Uterus (tissue), 4 donors: ENCODE data around the gene PDCD2L. TPM values are rescaled to one million over a fixed set of nuclear protein-coding genes. Genes with fewer than 3 reads are reported as not detected.
A peak's percentile ranks its signal among the peaks of the same experiment; 100 is the strongest.

Experiments
- DNase-seq, 2 donors: peaks; one replicate each; pipeline ENCODE4 v3.0.0-alpha.2; 2019 to 2020
- H3K27ac ChIP-seq, 2 donors: fragments of 200-600 bp; sonication (generic); 1 replicate in 1 of 2; 2 replicates in 1 of 2; pipeline ENCODE4 v1.5.1; 2016 to 2018
- H3K27me3 ChIP-seq, 2 donors: fragments of 200-600 bp; sonication (generic); one replicate each; pipeline ENCODE4 v1.5.1; 2018 to 2019; ENCODE audit warnings: control low read depth in 1 of 2
- H3K36me3 ChIP-seq, 2 donors: fragments of 200-600 bp; sonication (generic); one replicate each; pipeline ENCODE4 v1.5.1; 2019; ENCODE audit warnings: control low read depth in 1 of 2
- H3K4me1 ChIP-seq, 2 donors: fragments of 200-600 bp; sonication (generic); one replicate each; pipeline ENCODE4 v1.5.1; 2018 to 2019; ENCODE audit warnings: control low read depth in 1 of 2
- H3K4me3 ChIP-seq, 2 donors: fragments of 200-600 bp; sonication (generic); 1 replicate in 1 of 2; 2 replicates in 1 of 2; pipeline ENCODE4 v1.5.1; 2018 to 2019; ENCODE audit warnings: mild to moderate bottlenecking in 1 of 2
- H3K9me3 ChIP-seq, 2 donors: fragments of 200-600 bp; sonication (generic); one replicate each; pipeline ENCODE4 v1.5.1; 2019; ENCODE audit warnings: control low read depth in 1 of 2
- CTCF ChIP-seq, 4 experiments: fragments of 200-600 bp in 2 of 4; fragments of 450-650 bp in 2 of 4; sonication (generic) in 2 of 4; IDR thresholded peaks; one replicate each; pipeline ENCODE4 v1.5.1; 2016 to 2019; ENCODE audit warnings: antibody characterized with exemption in 4 of 4, mild to moderate bottlenecking in 2 of 4, moderate library complexity in 1 of 4
- POLR2A ChIP-seq, 2 donors: fragments of 450-650 bp; IDR thresholded peaks; one replicate each; pipeline ENCODE4 v1.6.1; 2016; ENCODE audit warnings: antibody characterized with exemption in 2 of 2, mild to moderate bottlenecking in 1 of 2, moderate library complexity in 1 of 2
- intact Hi-C: fragments of 100-400 bp; cut with DNase I; formaldehyde crosslinking; loops from one replicate; pipeline ENCODE4 v1.15.1; 2023; ENCODE audit warnings: low total_unique reads
- total RNA-seq, 4 donors: library from RNA; depleted of rRNA in 3 of 4; stranded (reverse); fragments of >200 nt in 3 of 4; gene quantifications; one replicate each; pipeline versions ENCODE4 v1.1.0 to v1.2.4, GENCODE V29; 2014 to 2023
- donor health status: DM: yes; HTN: yes; CAD: no.

Gene PDCD2L
- 10 to 100 TPM; 11.1 to 24.8 (median 17.3) TPM for total RNA-seq

- H3K9me3 ChIP-seq = no peaks in the 10 kb centered on the region
- no peaks in the 10 kb centered on the region for H3K4me1 ChIP-seq
- DNase-seq = peak; percentile 90 to 92
- no peak for TF ChIP-seq CTCF (IDR thresholded peaks at IDR 0.05)
- peak in 1 of 2 donors; percentile 64 for TF ChIP-seq POLR2A (IDR thresholded peaks at IDR 0.05)
- no peaks in the 10 kb centered on the region for H3K36me3 ChIP-seq
- H3K27me3 ChIP-seq = no peaks in the 10 kb centered on the region
- H3K4me3 ChIP-seq = peak within 1 kb of the TSS; percentile 61 to 85
- peak within 1 kb of the TSS; percentile 39 to 67 for H3K27ac ChIP-seq
- intact Hi-C loops = no loop called here
Measured at GRCh38 chr19:34404109-34404909, at the start of gene PDCD2L. Gene PDCD2L, plus strand, starts transcription at chr19:34404399. Its CDS starts 32 bp downstream, at chr19:34404431.

- no peak for DNase-seq
- TF ChIP-seq POLR2A (IDR thresholded peaks at IDR 0.05) (no peak), CTCF (IDR thresholded peaks at IDR 0.05) (no peak)
- intact Hi-C loops = no loop called here
Measured at GRCh38 chr19:34355201-34355600, 49.0 kb upstream of the PDCD2L start.

GRCh38 chr19:34356875-34357274 lies 47.3 kb upstream of the PDCD2L start:
- Histone ChIP-seq H3K9me3 (no peaks in the 10 kb centered on the region), H3K4me3 (no peak overlapping the region), H3K36me3 (no peaks in the 10 kb centered on the region), H3K27ac (no peak overlapping the region), H3K4me1 (no peaks in the 10 kb centered on the region), H3K27me3 (no peaks in the 10 kb centered on the region)
- TF ChIP-seq POLR2A (IDR thresholded peaks at IDR 0.05) (no peak), CTCF (IDR thresholded peaks at IDR 0.05) (no peak)
- intact Hi-C loops = no loop called here
- DNase-seq = no peak

More at GRCh38 chr19:34355201-34355600, 49.0 kb upstream of the PDCD2L start:
- Histone ChIP-seq H3K9me3 (no peaks in the 10 kb centered on the region), H3K36me3 (no peaks in the 10 kb centered on the region), H3K27ac (no peak overlapping the region), H3K4me3 (no peak overlapping the region), H3K27me3 (no peaks in the 10 kb centered on the region), H3K4me1 (no peaks in the 10 kb centered on the region)

GRCh38 chr19:34357431-34357830 lies 46.8 kb upstream of the PDCD2L start:
- Histone ChIP-seq H3K36me3 (no peaks in the 10 kb centered on the region), H3K4me1 (no peaks in the 10 kb centered on the region), H3K4me3 (no peak overlapping the region), H3K27me3 (no peaks in the 10 kb centered on the region), H3K9me3 (no peaks in the 10 kb centered on the region), H3K27ac (no peak overlapping the region)
- TF ChIP-seq CTCF (IDR thresholded peaks at IDR 0.05) = no peak
- no peak for TF ChIP-seq POLR2A (IDR thresholded peaks at IDR 0.05)
- intact Hi-C loops = no loop called here
- no peak for DNase-seq

GRCh38 chr19:34359140-34359953 lies 44.9 kb upstream of the PDCD2L start:
- Histone ChIP-seq H3K27ac (peak overlapping the region; percentile 67 to 84), H3K9me3 (no peaks in the 10 kb centered on the region), H3K4me1 (no peaks in the 10 kb centered on the region), H3K27me3 (no peaks in the 10 kb centered on the region), H3K4me3 (peak overlapping the region; percentile 34 to 41), H3K36me3 (no peaks in the 10 kb centered on the region)
- peak; percentile 92 to 95 for DNase-seq
- intact Hi-C loops = no loop called here
- TF ChIP-seq CTCF (IDR thresholded peaks at IDR 0.05) (peak; percentile 51 to 62 (median 53)), POLR2A (IDR thresholded peaks at IDR 0.05) (peak; percentile 25 to 62)
